BE2C (cell line): Measurements from ENCODE around the gene TNFRSF14.
"Not testable (repeated sequence)": the region's sequence is repeated elsewhere in the genome, so short reads cannot be mapped to it uniquely, and the experiment has no call there.

ENCODE experiments used
- DNase-seq: peaks from one replicate; pipeline ENCODE4 v3.0.0-alpha.2; 2020
- H3K27me3 ChIP-seq: fragments of 250-450 bp; sonication (Bioruptor Pico); 2 replicates; pipeline ENCODE4 v1.5.1; 2020; ENCODE audit warnings: mild to moderate bottlenecking
- H3K36me3 ChIP-seq: fragments of 250-450 bp; sonication (Bioruptor Pico); 2 replicates; pipeline ENCODE4 v1.5.1; 2020; ENCODE audit warnings: mild to moderate bottlenecking
- H3K4me1 ChIP-seq: fragments of 250-450 bp; sonication (Bioruptor Pico); 2 replicates; pipeline ENCODE4 v1.5.1; 2020
- H3K4me3 ChIP-seq: 2 replicates; pipeline ENCODE4 v1.5.1; 2011; ENCODE audit warnings: low read depth, low read length
- H3K9me3 ChIP-seq: fragments of 250-450 bp; sonication (Bioruptor Pico); 2 replicates; pipeline ENCODE4 v1.5.1; 2020
- TF ChIP-seq, protein P1 (sequence below): IDR thresholded peaks from 2 replicates; pipeline ENCODE4 v1.5.1; 2012; ENCODE audit warnings: mild to moderate bottlenecking, low read depth, low read length

Gene TNFRSF14

DNA sequence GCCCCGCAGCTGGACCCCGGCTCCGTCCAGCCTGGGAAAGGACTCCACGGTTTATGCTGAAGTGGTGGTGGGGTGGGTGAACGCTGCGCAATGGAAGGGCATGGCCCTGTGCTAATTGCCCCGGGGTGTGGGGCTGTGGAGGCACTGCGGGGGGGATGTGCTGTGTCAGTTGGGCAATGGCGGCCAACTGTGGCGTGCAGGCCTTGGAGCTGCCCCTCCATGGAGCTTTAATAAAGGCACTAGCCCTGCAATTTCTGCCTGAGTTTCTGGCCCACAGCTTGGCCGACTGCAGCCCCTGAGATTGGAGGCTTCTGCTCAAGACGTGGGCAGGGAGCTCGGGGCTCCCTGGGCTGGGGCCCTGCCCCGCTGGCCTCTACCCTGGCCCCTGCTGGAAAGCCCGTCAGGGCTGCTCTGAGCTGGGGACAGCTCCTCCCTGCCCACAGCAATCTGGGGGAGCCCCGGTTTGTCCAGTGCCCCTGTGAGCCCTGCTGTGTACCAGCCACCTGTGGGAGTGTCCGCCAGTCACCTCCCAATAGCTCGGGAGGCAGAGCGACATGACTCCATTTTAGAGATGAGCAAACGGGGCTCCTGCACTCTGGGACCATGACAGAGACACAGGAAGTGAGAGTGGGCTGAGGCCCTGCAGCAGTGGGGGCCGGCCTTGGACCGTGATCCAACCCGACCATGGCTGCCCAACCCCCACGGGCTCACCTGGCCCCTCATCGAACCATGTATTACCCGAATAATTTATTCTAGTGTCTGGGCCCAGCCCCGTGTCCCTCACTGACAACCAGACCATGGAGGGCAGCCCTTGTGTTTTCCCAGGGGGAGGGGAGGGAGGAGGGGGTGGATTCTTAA is 8.7 kb upstream of the TNFRSF14 start:
- peak overlapping the region; percentile 53 for H3K4me3 ChIP-seq
- peaks cover 36% of the 10 kb centered on the region for H3K4me1 ChIP-seq
- TF ChIP-seq, protein P1, sequence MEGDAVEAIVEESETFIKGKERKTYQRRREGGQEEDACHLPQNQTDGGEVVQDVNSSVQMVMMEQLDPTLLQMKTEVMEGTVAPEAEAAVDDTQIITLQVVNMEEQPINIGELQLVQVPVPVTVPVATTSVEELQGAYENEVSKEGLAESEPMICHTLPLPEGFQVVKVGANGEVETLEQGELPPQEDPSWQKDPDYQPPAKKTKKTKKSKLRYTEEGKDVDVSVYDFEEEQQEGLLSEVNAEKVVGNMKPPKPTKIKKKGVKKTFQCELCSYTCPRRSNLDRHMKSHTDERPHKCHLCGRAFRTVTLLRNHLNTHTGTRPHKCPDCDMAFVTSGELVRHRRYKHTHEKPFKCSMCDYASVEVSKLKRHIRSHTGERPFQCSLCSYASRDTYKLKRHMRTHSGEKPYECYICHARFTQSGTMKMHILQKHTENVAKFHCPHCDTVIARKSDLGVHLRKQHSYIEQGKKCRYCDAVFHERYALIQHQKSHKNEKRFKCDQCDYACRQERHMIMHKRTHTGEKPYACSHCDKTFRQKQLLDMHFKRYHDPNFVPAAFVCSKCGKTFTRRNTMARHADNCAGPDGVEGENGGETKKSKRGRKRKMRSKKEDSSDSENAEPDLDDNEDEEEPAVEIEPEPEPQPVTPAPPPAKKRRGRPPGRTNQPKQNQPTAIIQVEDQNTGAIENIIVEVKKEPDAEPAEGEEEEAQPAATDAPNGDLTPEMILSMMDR: no peak
- H3K36me3 ChIP-seq: no peaks in the 10 kb centered on the region
- H3K9me3 ChIP-seq: no peaks in the 10 kb centered on the region
- no peaks in the 10 kb centered on the region for H3K27me3 ChIP-seq
- no peak for DNase-seq

DNA sequence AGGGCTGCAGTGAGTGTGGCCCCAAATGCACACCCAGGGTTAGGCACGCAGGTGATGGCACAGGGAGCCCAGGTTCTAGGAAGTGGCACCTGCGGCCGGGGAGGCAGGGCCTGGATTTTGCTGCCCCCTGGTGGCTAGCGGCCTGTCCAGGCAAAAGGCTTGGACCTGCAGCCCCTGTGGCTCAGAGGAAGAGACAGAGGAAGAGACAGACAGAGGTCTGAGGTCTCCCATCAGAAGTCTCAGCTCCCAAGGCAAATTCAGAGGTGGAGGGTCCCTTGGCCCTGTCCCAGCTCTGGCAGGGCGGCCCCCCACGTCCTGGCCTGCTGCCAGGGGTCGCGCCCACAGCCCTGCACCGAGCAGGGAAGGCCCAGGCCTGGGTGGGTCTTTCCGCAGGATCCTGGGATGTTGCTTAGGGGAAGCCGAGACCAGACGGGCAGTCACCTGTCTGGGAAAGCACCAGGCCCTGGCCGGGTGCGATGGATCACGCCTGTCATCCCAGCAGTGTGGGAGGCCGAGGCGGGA is 8.0 kb upstream of the TNFRSF14 start:
- Histone ChIP-seq H3K27me3 (no peaks in the 10 kb centered on the region), H3K4me3 (no peak overlapping the region), H3K36me3 (no peaks in the 10 kb centered on the region), H3K9me3 (no peaks in the 10 kb centered on the region), H3K4me1 (peaks cover 30% of the 10 kb centered on the region)
- TF ChIP-seq, protein P1: peak; percentile 74
- peak; percentile 77 for DNase-seq

DNA sequence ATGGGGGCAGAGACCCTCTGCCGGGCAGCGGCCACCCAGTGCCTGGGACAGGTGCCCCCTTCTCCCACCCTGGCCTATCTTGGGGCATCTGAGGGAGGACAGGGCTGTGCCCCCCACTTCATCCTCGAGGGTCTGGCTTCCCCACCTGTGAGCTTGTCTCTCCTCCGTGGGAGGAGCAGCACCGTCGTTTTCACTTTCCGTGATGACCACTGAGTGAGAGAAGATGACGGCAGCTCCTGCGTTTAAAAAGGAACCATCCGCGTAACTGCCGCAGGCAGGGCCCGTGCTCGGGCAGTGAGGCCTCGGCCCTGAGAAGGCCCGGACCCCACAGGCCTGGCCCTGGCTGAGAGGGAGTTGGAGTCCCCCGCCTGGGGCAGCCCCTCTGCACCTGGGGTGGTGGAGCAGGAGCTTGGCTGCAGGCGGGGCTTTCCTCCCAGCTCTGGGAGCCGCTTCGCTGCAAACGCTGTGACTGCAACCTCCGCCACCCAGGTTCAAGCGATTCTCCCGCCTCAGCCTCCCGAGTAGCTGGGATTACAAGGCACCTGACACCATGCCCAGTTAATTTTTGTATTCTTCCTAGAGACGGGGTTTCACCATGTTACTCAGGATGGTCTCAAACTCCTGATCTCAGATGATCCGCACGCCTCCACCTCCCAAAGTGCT is 6.7 kb upstream of the TNFRSF14 start:
- H3K4me3 ChIP-seq, H3K36me3 ChIP-seq, H3K9me3 ChIP-seq, DNase-seq, H3K27me3 ChIP-seq: not testable (repeated sequence)
- H3K4me1 ChIP-seq: peaks cover 20% of the 10 kb centered on the region

DNA sequence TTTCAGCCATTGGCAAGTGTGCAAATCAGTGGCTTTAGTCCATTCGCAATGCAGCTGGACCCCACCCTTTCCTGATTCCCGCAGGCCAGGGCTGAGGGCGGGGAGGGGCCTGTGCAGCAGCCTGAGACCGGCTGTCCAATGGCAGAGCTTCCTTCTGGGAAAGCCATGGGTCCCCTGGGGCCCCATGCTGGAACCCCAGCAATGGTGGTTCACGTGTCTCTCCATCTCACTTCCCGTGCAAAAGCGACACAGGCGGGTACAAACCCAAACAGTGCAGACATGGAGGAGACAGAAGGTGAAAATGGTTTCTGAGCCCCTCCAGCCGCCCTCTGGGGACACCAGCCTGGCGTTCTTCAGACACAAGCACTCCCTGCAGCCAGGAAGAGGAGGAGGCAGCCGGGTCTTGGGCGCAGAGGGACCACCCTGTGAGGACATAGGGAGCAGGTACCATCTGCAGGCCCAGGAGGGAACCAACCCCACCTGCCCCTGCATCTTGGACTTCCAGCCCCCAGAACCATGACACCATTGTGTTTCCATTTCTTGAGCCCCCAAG is 5.8 kb upstream of the TNFRSF14 start:
- H3K36me3 ChIP-seq, H3K27me3 ChIP-seq, H3K9me3 ChIP-seq, H3K4me3 ChIP-seq, DNase-seq: not testable (repeated sequence)
- peaks cover 11% of the 10 kb centered on the region for H3K4me1 ChIP-seq

DNA sequence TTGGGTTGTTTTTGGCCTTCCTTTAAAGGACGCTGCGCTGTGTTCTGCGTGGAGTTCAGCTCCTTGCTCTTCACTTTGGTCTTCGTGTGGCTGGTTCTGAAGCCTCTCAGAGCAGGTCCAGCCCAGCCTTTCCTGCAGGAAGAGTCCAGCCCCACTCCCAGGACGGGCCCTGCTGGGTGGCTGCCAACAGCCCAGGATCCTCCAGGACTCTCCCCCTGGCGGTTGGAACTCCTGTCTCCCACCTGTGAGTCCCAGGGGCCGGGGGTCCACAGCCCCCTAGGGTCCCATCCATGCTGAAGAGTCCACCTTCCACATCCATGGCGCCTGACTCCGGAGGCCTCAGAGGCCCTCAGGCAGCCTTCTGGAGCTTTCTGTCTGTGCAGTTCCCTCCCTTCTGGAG is 4.6 kb upstream of the TNFRSF14 start:
- not testable (repeated sequence) for H3K4me3 ChIP-seq, DNase-seq, H3K9me3 ChIP-seq, H3K36me3 ChIP-seq, H3K27me3 ChIP-seq, H3K4me1 ChIP-seq

DNA sequence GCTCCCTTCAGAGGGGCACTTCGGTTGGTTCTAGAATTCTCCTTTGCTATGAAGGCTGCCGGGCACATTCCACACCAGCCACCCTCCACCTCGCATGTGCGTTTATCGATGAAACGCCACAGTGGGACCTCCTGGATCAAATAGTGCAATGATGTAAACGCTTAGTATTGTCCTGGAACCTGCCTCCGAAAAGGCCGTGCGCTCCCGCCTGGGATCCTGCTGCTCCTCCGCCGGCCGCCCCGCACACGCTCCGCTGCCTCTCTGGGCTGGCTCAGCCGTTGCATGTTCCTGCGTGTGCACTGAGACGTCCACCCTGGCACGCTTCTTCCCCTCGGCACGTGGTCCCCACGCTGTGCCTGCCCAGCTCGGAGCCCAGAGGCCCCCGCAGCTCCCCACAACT is 4.0 kb upstream of the TNFRSF14 start:
- Histone ChIP-seq H3K4me3 (no peak overlapping the region), H3K9me3 (no peaks in the 10 kb centered on the region), H3K36me3 (no peaks in the 10 kb centered on the region), H3K27me3 (no peaks in the 10 kb centered on the region), H3K4me1 (peaks cover 9% of the 10 kb centered on the region)
- no peak for DNase-seq
- TF ChIP-seq, protein P1: no peak

DNA sequence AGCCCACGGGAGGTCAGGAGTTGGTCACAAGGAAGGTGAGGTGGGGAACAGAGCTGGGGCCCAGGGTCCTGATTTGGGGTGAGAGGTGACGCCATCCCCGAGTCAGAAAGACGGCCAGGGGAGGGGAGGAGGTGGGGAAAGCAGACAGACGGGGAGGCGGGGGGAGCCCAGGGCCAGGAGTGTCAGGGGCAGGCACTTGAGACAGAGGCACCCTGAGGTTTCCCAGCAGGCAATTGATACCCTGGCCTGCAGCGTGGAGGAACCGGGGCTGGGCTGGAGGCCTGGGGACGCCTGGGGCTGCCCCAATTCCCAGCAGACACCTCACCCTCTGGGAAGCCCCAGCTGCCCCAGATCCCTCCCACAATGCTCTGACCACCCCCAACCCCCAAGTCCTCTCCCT is 3.1 kb upstream of the TNFRSF14 start:
- H3K9me3 ChIP-seq, H3K4me3 ChIP-seq, H3K4me1 ChIP-seq, DNase-seq, H3K36me3 ChIP-seq, H3K27me3 ChIP-seq: not testable (repeated sequence)
